Natural killer cell (primary cell): ENCODE results near the gene CD83. TPM values are rescaled to one million over a fixed set of nuclear protein-coding genes. Genes with fewer than 3 reads are reported as not detected.
A peak's percentile ranks its signal among the peaks of the same experiment; 100 is the strongest.

Experiments used
- ATAC-seq, 3 donors: fragments of 150-1000 bp in 2 of 3; fragments of 200-7000 bp in 1 of 3; cut with Tn5 transposase; 1 replicate in 1 of 3; 2 replicates in 2 of 3; pipeline ENCODE4 v1.10.0; 2021; ENCODE audit warnings: mild to moderate bottlenecking in 2 of 3, moderate library complexity in 2 of 3
- DNase-seq, 2 donors: peaks; one replicate each; pipeline versions ENCODE4 v3.0.0 to v3.0.0-alpha.2; 2013 to 2021; ENCODE audit warnings: mixed read lengths in 1 of 2
- H3K27ac ChIP-seq: one replicate; pipeline ENCODE4 v1.5.1; 2013; ENCODE audit warnings: mild to moderate bottlenecking, low read length
- H3K27me3 ChIP-seq: one replicate; pipeline ENCODE4 v1.6.1; 2013; ENCODE audit warnings: low read length; ENCODE audit not compliant: control insufficient read depth, insufficient read depth
- H3K36me3 ChIP-seq: one replicate; pipeline ENCODE4 v1.6.1; 2013; ENCODE audit warnings: low read length; ENCODE audit not compliant: control insufficient read depth, insufficient read depth
- H3K4me1 ChIP-seq: one replicate; pipeline ENCODE4 v1.6.1; 2013; ENCODE audit warnings: low read length; ENCODE audit not compliant: control insufficient read depth, insufficient read depth
- H3K4me3 ChIP-seq: one replicate; pipeline ENCODE4 v1.5.1; 2013; ENCODE audit warnings: low read length
- H3K9me3 ChIP-seq: one replicate; pipeline ENCODE4 v1.6.1; 2013; ENCODE audit warnings: low read length; ENCODE audit not compliant: control insufficient read depth, insufficient read depth
- H3K27ac Mint-ChIP-seq, 2 donors: one replicate each; pipeline ENCODE4 v1.8.0; 2022; ENCODE audit warnings: mild to moderate bottlenecking in 2 of 2, mixed read lengths in 2 of 2, moderate library complexity in 1 of 2
- H3K27me3 Mint-ChIP-seq, 2 donors: one replicate each; pipeline ENCODE4 v1.8.0; 2022; ENCODE audit warnings: low read depth in 2 of 2, mixed read lengths in 2 of 2
- H3K36me3 Mint-ChIP-seq: one replicate; pipeline ENCODE4 v1.8.0; 2022; ENCODE audit warnings: mixed read lengths
- H3K4me1 Mint-ChIP-seq, 2 donors: one replicate each; pipeline ENCODE4 v1.8.0; 2022; ENCODE audit warnings: mixed read lengths in 2 of 2
- H3K4me3 Mint-ChIP-seq: one replicate; pipeline ENCODE4 v1.8.0; 2022; ENCODE audit warnings: mild to moderate bottlenecking, moderate library complexity, mixed read lengths
- H3K9me3 Mint-ChIP-seq, 2 donors: one replicate each; pipeline ENCODE4 v1.8.0; 2022; ENCODE audit warnings: mixed read lengths in 2 of 2
- WGBS: methylation state at CpG from one replicate; pipeline ENCODE4 v1.1.7; 2013; ENCODE audit warnings: missing lambda C conversion rate; ENCODE audit not compliant: insufficient coverage; 5-methylcytosine and 5-hydroxymethylcytosine counted together
- intact Hi-C: fragments of 100-400 bp; cut with micrococcal nuclease; formaldehyde crosslinking; loops from one replicate; pipeline ENCODE4 v1.14.2; 2022
- total RNA-seq, 4 donors: library from RNA; stranded (reverse); fragments of 120-200 nt in 1 of 4; gene quantifications; one replicate each; pipeline versions ENCODE4 v1.2.3 to v1.2.4, GENCODE V29; 2013 to 2022
- TF ChIP-seq, protein P1 (sequence below): fragments of 200-600 bp; IDR thresholded peaks from one replicate; pipeline ENCODE4 v1.8.0; 2022; ENCODE audit warnings: antibody characterized with exemption

Gene CD83, protein sequence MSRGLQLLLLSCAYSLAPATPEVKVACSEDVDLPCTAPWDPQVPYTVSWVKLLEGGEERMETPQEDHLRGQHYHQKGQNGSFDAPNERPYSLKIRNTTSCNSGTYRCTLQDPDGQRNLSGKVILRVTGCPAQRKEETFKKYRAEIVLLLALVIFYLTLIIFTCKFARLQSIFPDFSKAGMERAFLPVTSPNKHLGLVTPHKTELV
- total RNA-seq = 100 to 1,000 TPM in 1 of 3 donors, 10 to 100 TPM in 2; 54.8 to 110 (median 64.3) TPM
- 77.6 TPM for total RNA-seq (2013)

DNA sequence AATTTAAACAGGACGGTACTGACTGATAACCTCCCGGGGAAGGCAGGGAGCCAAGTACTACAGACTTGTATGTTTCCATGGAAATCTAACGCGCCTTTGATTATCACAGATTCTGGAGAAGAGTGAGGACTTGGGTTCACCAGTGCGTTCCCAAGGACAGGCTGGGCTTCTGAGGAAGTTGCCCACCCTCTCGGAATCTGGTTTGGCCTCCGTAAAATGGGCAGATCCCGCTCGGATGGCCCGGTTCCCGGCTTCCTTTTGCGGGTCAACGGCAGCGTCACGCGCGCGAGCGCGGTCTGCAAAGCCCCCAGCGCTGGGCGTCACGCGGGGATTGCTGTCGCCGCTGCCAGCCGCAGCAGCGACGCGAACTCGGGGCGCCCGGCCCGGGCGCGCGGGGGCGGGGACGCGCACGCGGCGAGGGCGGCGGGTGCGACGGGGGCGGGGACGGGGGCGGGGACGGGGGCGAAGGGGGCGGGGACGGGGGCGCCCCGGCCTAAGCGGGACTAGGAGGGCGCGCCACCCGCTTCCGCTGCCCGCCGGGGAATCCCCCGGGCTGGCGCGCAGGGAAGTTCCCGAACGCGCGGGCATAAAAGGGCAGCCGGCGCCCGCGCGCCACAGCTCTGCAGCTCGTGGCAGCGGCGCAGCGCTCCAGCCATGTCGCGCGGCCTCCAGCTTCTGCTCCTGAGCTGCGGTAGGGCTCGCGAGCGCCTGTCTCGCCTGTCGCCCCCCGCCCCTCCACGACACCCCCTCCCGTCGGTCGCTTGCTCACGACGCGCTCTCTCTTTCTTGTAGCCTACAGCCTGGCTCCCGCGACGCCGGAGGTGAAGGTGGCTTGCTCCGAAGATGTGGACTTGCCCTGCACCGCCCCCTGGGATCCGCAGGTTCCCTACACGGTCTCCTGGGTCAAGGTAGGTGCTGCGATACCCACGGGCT is at the start of gene CD83:
Gene CD83, plus strand, starts transcription at position 615 of the 933 bp plus-strand sequence. Its CDS starts 40 bp downstream, at position 655.
- Histone ChIP-seq H3K27me3 (no peaks in the 10 kb centered on the region), H3K4me1 (peaks cover 18% of the 10 kb centered on the region), H3K36me3 (no peaks in the 10 kb centered on the region), H3K27ac (peak within 1 kb of the TSS; percentile 92), H3K4me3 (peak within 1 kb of the TSS; percentile 76), H3K9me3 (no peaks in the 10 kb centered on the region)
- Mint-ChIP-seq H3K4me3 (peak within 1 kb of the TSS; percentile 94), H3K4me1 (peaks cover 20 to 25% of the 10 kb centered on the region in 2 donors), H3K27ac (peak within 1 kb of the TSS; percentile 92 to 98), H3K27me3 (peaks cover under 1 to 10% of the 10 kb centered on the region in 2 donors), H3K9me3 (no peaks in the 10 kb centered on the region), H3K36me3 (no peaks in the 10 kb centered on the region)
- intact Hi-C loops = loop anchor here (5.0 kb wide), 2 partner anchors 305 to 1130 kb away; partner anchors contain the start of genes JARID2 and MCUR1
- under 1% methylated on average over 106 of the region's 106 CpGs for WGBS
- DNase-seq (peak; percentile 88 to 96), ATAC-seq (peak; percentile 92 to 98 (median 93))
- TF ChIP-seq, protein P1, sequence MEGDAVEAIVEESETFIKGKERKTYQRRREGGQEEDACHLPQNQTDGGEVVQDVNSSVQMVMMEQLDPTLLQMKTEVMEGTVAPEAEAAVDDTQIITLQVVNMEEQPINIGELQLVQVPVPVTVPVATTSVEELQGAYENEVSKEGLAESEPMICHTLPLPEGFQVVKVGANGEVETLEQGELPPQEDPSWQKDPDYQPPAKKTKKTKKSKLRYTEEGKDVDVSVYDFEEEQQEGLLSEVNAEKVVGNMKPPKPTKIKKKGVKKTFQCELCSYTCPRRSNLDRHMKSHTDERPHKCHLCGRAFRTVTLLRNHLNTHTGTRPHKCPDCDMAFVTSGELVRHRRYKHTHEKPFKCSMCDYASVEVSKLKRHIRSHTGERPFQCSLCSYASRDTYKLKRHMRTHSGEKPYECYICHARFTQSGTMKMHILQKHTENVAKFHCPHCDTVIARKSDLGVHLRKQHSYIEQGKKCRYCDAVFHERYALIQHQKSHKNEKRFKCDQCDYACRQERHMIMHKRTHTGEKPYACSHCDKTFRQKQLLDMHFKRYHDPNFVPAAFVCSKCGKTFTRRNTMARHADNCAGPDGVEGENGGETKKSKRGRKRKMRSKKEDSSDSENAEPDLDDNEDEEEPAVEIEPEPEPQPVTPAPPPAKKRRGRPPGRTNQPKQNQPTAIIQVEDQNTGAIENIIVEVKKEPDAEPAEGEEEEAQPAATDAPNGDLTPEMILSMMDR = no peak

DNA sequence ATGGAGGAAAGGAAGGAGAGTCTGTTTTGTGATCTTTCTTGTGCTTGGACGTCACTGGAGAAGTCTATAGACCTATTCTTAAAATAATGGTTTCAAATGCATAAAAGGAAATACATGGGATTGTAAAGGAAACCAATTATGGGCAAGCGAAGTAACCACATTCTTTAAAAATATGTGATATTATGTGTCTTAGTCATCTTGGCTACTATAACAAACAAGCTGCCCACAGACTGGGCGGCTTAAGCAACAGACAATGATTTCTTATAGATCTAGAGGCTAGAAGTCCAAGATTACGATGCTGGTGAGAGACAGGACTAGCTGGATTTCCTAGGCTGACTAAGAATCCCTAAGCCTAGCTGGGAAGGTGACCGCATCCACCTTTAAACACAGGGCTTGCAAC is 49.4 kb upstream of the CD83 start:
- Histone ChIP-seq H3K4me3 (no peak overlapping the region), H3K36me3 (no peaks in the 10 kb centered on the region), H3K4me1 (no peaks in the 10 kb centered on the region), H3K27me3 (no peaks in the 10 kb centered on the region), H3K27ac (no peak overlapping the region), H3K9me3 (no peaks in the 10 kb centered on the region)
- intact Hi-C loops = no loop called here
- TF ChIP-seq, protein P1 = no peak
- Mint-ChIP-seq H3K36me3 (no peaks in the 10 kb centered on the region), H3K27me3 (peaks cover 8 to 14% of the 10 kb centered on the region in 2 donors), H3K4me1 (peaks cover 7 to 10% of the 10 kb centered on the region in 2 donors), H3K4me3 (no peak overlapping the region), H3K27ac (peak overlapping the region in 1 of 2 donors; percentile 40), H3K9me3 (no peaks in the 10 kb centered on the region)
- 22% methylated on average over 4 of the region's 5 CpGs for WGBS
- DNase-seq = no peak
- ATAC-seq = no peak

DNA sequence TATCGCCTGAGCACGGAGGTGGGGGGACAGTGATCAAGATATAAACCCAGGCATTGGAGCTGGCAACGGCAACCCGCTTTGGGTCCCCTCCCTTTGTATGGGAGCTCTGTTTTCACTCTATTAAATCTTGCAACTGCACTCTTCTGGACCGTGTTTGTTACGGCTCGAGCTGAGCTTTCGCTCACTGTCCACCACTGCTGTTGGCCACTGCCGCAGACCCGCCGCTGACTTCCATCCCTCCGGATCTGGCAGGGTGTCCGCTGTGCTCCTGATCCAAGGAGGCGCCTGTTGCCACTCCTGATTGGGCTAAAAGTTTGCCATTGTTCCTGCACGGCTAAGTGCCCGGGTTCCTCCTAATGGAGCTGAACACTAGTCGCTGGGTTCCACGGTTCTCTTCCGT is 48.9 kb upstream of the CD83 start:
- no peaks in the 10 kb centered on the region for H3K9me3 Mint-ChIP-seq
- Histone ChIP-seq H3K36me3 (no peaks in the 10 kb centered on the region), H3K27me3 (no peaks in the 10 kb centered on the region), H3K4me3 (no peak overlapping the region), H3K27ac (no peak overlapping the region), H3K4me1 (no peaks in the 10 kb centered on the region), H3K9me3 (no peaks in the 10 kb centered on the region)
- intact Hi-C loops = no loop called here
- H3K4me3 Mint-ChIP-seq = no peak overlapping the region
- peaks cover 7 to 10% of the 10 kb centered on the region in 2 donors for H3K4me1 Mint-ChIP-seq
- ATAC-seq = no peak
- no peaks in the 10 kb centered on the region for H3K36me3 Mint-ChIP-seq
- H3K27me3 Mint-ChIP-seq = peaks cover 8 to 9% of the 10 kb centered on the region in 2 donors
- WGBS = 91% methylated on average over 19 of the region's 19 CpGs
- TF ChIP-seq, protein P1 = no peak
- H3K27ac Mint-ChIP-seq = no peak overlapping the region
- no peak for DNase-seq
